Measurements from ENCODE around the gene SNORC.

GRCh38 chr2:232857158-232857563 is 12.9 kb upstream of the SNORC start:
- TF ChIP-seq SUZ12 (IDR thresholded peaks at IDR 0.05; ENCODE audit: extremely low read depth, insufficient read depth, insufficient read length), result no peak
- TF ChIP-seq YY1 (IDR thresholded peaks at IDR 0.05; ENCODE audit: insufficient read depth, insufficient read length), result no peak
- no peak for TF ChIP-seq ZNF274 (IDR thresholded peaks at IDR 0.05; ENCODE audit: low read depth, low read length)

Measured in NT2/D1 (cell line).